Neural progenitor cell (in vitro differentiated cells): ENCODE measurements around the gene FKRP. TPM values are rescaled to one million over a fixed set of nuclear protein-coding genes. Genes with fewer than 3 reads are reported as not detected.

Source experiments
- DNase-seq: peaks from one replicate; pipeline ENCODE4 v3.0.0-alpha.2; 2016; ENCODE audit warnings: low spot score
- H2AFZ ChIP-seq: fragments of 200-600 bp; sonication (generic); replicated peaks from 2 replicates; pipeline ENCODE4 v1.6.1; 2016; ENCODE audit warnings: antibody characterized with exemption
- H3F3A ChIP-seq: fragments of 200-600 bp; sonication (generic); 2 replicates; pipeline ENCODE4 v1.6.1; 2016; ENCODE audit warnings: antibody characterized with exemption, low read depth
- H3K27ac ChIP-seq: fragments of 200-600 bp; sonication (generic); 2 replicates; pipeline ENCODE4 v1.5.1; 2016; ENCODE audit warnings: mild to moderate bottlenecking
- H3K27me3 ChIP-seq: fragments of 200-600 bp; sonication (generic); 2 replicates; pipeline ENCODE4 v1.6.1; 2016; ENCODE audit warnings: mild to moderate bottlenecking, moderate library complexity
- H3K36me3 ChIP-seq: fragments of 200-600 bp; sonication (generic); 2 replicates; pipeline ENCODE4 v1.5.1; 2016
- H3K4me1 ChIP-seq: fragments of 200-600 bp; sonication (generic); 2 replicates; pipeline ENCODE4 v1.6.1; 2016; ENCODE audit warnings: mixed run types
- H3K4me2 ChIP-seq: fragments of 200-600 bp; sonication (generic); 2 replicates; pipeline ENCODE4 v1.6.1; 2016
- H3K4me3 ChIP-seq: fragments of 200-600 bp; sonication (generic); 2 replicates; pipeline ENCODE4 v1.5.1; 2016
- H3K79me2 ChIP-seq: fragments of 200-600 bp; sonication (generic); 2 replicates; pipeline ENCODE4 v1.6.1; 2016; ENCODE audit warnings: low read depth
- H3K9ac ChIP-seq: fragments of 200-600 bp; sonication (generic); 2 replicates; pipeline ENCODE4 v1.6.1; 2016
- H3K9me3 ChIP-seq: fragments of 200-600 bp; sonication (generic); 2 replicates; pipeline ENCODE4 v1.5.1; 2016; ENCODE audit warnings: low read depth
- H4K20me1 ChIP-seq: fragments of 200-600 bp; sonication (generic); 2 replicates; pipeline ENCODE4 v1.6.1; 2016; ENCODE audit warnings: low read depth
- H3K27ac Mint-ChIP-seq: 3 replicates; pipeline ENCODE4 v1.8.0; 2021; ENCODE audit warnings: mixed read lengths
- H3K27me3 Mint-ChIP-seq: 2 replicates; pipeline ENCODE4 v1.8.0; 2022; ENCODE audit warnings: low read depth, mild to moderate bottlenecking, inconsistent platforms, moderate library complexity, mixed read lengths; ENCODE audit not compliant: insufficient read depth
- H3K36me3 Mint-ChIP-seq: 3 replicates; pipeline ENCODE4 v1.8.0; 2021; ENCODE audit warnings: mixed read lengths
- H3K4me1 Mint-ChIP-seq: 3 replicates; pipeline ENCODE4 v1.8.0; 2021; ENCODE audit warnings: mixed read lengths
- H3K4me3 Mint-ChIP-seq: 3 replicates; pipeline ENCODE4 v1.8.0; 2021; ENCODE audit warnings: mild to moderate bottlenecking, moderate library complexity, mixed read lengths
- H3K9me3 Mint-ChIP-seq: 3 replicates; pipeline ENCODE4 v1.8.0; 2020; ENCODE audit warnings: mixed read lengths
- EZH2 ChIP-seq: fragments of 200-600 bp; sonication (generic); IDR thresholded peaks from 2 replicates; pipeline ENCODE4 v1.6.1; 2017; ENCODE audit warnings: antibody characterized with exemption, mild to moderate bottlenecking, moderate library complexity
- EZH2phosphoT487 ChIP-seq: fragments of 200-600 bp; sonication (generic); IDR thresholded peaks from 2 replicates; pipeline ENCODE4 v1.6.1; 2017; ENCODE audit warnings: antibody characterized with exemption
- total RNA-seq: library from RNA; depleted of rRNA; stranded (reverse); fragments of >200 nt; gene quantifications from 2 replicates; pipeline ENCODE4 v1.2.3, GENCODE V29; 2015; ENCODE audit warnings: low replicate concordance
- TF ChIP-seq, protein P1 (sequence below): fragments of 200-600 bp; sonication (generic); IDR thresholded peaks from 2 replicates; pipeline ENCODE4 v1.5.1; 2017; ENCODE audit warnings: antibody characterized with exemption, mild to moderate bottlenecking

The FKRP gene
- total RNA-seq, 1 donor from 2014 or later = 18.6 TPM

DNA sequence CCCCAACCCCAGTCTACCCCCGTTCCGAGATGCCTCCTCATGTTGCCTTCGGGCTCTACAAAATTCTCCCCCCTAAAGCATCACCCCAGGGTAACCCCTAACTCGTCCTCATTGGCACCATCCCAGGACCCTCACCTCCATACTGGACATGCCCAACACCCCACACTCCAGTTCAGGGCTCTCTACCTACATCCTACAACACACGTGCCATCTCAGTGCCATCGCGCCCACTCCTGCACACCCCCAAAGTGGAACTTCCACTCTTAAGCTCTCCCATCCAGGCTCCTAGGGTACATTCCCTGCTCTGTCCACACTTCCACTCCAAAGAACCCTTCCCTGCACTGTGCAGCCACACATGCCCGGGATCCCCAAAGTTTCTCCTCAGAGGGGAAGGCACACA lies 827 bp upstream of the FKRP start:
- no peak for DNase-seq
- no peak overlapping the region for H2AFZ ChIP-seq

DNA sequence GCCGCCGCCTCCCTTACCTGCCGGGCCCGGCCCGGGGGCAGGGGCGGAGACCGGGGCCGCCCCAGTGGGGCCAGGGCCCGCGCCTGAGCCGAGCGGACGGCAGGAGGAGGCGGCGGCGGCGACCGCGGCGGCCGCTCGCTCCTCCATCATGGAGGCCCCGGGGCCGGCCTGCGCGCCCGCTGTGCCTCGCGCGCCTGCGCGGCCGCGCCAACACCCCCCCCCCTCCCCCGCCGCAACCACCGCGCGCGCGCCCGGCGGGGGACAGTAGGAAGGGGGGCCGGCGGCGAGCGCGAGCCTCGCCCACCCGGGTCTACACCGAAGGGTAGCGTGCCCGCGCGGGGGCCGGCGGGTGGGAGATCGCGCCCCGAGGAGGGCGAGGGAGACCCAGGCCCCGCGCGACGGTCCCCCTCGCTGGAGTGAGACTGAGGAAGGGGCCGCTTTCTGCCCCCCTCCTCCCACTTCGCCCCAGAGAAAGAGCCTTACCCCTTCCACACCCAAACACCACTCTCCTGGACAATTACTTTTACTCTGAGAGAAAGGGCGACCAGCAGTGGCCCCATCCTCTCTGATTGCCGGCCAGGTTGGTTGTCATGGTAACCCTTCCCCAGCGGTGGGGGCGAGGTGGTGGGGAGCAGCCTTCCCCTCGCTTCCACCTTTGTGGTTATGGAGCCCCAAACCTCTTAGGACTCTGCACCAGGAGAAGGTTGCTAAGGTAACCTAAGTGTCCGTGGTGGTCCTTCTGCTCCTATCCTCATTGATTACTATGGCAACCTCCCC lies 612 bp downstream of the FKRP start, which contains the start of gene STRN4:
Gene STRN4, minus strand, starts transcription at position 170 of the 777 bp plus-strand sequence. Its CDS starts 20 bp downstream, at position 150.
- peak within 1 kb of the TSS; percentile 99 for H2AFZ ChIP-seq
- peaks cover 10% of the 10 kb centered on the region for H3K4me1 ChIP-seq
- no peak within 1 kb of the TSS for H3K27ac ChIP-seq
- peak within 1 kb of the TSS; percentile 96 for H3K9ac ChIP-seq
- H3K4me3 ChIP-seq = peak within 1 kb of the TSS; percentile 100
- peak; percentile 88 for DNase-seq
- Mint-ChIP-seq H3K36me3 (peaks cover 12% of the 10 kb centered on the region), H3K27me3 (peaks cover 7% of the 10 kb centered on the region), H3K9me3 (no peaks in the 10 kb centered on the region), H3K27ac (peak within 1 kb of the TSS; percentile 92), H3K4me1 (peaks cover 46% of the 10 kb centered on the region), H3K4me3 (peak within 1 kb of the TSS; percentile 98)
- peaks cover 25% of the 10 kb centered on the region for H3F3A ChIP-seq
- no peak for TF ChIP-seq EZH2phosphoT487
- H3K79me2 ChIP-seq = peaks cover 68% of the 10 kb centered on the region
- peaks cover 40% of the 10 kb centered on the region for H4K20me1 ChIP-seq
- H3K9me3 ChIP-seq = no peaks in the 10 kb centered on the region
- peak within 1 kb of the TSS; percentile 92 for H3K4me2 ChIP-seq
- H3K36me3 ChIP-seq = peaks cover 3% of the 10 kb centered on the region
- H3K27me3 ChIP-seq = no peaks in the 10 kb centered on the region

More for the DNA sequence above, 827 bp upstream of the FKRP start:
- Histone ChIP-seq H3K4me2 (peak overlapping the region; percentile 92), H3K4me3 (peak overlapping the region; percentile 100), H3K9me3 (no peaks in the 10 kb centered on the region), H3K27me3 (no peaks in the 10 kb centered on the region), H3F3A (peaks cover 25% of the 10 kb centered on the region), H3K27ac (no peak overlapping the region), H3K79me2 (peaks cover 79% of the 10 kb centered on the region), H3K9ac (peak overlapping the region; percentile 96), H3K36me3 (peaks cover 3% of the 10 kb centered on the region), H3K4me1 (peaks cover 10% of the 10 kb centered on the region), H4K20me1 (peaks cover 55% of the 10 kb centered on the region)
- Mint-ChIP-seq H3K4me3 (peak overlapping the region; percentile 98), H3K27me3 (peaks cover 7% of the 10 kb centered on the region), H3K27ac (peak overlapping the region; percentile 92), H3K36me3 (peaks cover 8% of the 10 kb centered on the region), H3K9me3 (no peaks in the 10 kb centered on the region), H3K4me1 (peaks cover 46% of the 10 kb centered on the region)
- TF ChIP-seq EZH2phosphoT487 (no peak), EZH2 (no peak)
- TF ChIP-seq, protein P1, sequence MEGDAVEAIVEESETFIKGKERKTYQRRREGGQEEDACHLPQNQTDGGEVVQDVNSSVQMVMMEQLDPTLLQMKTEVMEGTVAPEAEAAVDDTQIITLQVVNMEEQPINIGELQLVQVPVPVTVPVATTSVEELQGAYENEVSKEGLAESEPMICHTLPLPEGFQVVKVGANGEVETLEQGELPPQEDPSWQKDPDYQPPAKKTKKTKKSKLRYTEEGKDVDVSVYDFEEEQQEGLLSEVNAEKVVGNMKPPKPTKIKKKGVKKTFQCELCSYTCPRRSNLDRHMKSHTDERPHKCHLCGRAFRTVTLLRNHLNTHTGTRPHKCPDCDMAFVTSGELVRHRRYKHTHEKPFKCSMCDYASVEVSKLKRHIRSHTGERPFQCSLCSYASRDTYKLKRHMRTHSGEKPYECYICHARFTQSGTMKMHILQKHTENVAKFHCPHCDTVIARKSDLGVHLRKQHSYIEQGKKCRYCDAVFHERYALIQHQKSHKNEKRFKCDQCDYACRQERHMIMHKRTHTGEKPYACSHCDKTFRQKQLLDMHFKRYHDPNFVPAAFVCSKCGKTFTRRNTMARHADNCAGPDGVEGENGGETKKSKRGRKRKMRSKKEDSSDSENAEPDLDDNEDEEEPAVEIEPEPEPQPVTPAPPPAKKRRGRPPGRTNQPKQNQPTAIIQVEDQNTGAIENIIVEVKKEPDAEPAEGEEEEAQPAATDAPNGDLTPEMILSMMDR = no peak

DNA sequence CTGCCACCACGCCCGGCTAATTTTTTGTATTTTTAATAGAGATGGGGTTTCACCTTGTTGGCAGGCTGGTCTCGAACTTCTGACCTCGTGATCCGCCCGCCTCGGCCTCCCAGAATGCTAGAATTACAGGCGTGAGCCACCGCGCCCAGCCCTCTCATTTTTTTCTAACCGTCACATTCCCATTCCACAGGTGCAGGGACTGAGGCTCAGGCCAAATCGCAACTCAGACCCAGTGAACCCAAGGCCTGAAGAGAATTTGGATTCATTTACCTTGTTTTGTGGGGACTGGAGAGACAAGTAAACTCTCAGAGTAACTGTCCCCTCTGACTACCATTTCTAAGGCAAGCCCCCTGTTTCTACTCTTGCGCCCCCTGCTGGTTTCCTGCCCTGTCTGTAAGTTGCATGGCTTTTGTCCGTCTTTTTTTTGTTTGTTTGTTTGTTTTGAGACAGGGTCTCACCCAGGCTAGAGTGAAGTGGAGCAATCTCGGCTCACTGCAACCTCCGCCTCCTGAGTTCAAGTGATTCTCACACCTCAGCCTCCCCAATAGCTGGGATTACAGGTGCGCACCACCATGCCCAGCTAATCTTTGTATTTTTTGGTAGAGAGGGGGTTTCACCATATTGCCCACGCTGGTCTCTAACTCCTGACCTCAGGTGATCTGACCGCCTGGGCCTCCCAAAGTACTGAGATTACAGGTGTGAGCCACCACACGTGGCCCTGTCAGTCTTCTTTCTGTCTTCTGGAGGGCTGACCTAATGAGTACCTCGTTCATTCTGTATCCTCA lies 2.7 kb downstream of the FKRP start:
- Histone ChIP-seq H3F3A (peaks cover 25% of the 10 kb centered on the region), H3K36me3 (peaks cover 3% of the 10 kb centered on the region), H3K27me3 (no peaks in the 10 kb centered on the region), H3K79me2 (peaks cover 47% of the 10 kb centered on the region), H3K27ac (no peak overlapping the region), H3K9ac (no peak overlapping the region), H3K4me3 (no peak overlapping the region), H2AFZ (no peak overlapping the region), H3K4me1 (peaks cover 10% of the 10 kb centered on the region), H3K9me3 (no peaks in the 10 kb centered on the region), H4K20me1 (peaks cover 22% of the 10 kb centered on the region), H3K4me2 (no peak overlapping the region)
- peak; percentile 87 for DNase-seq
- H3K27me3 Mint-ChIP-seq = peaks cover 4% of the 10 kb centered on the region
- no peak overlapping the region for H3K27ac Mint-ChIP-seq
- peak overlapping the region; percentile 67 for H3K4me3 Mint-ChIP-seq
- peaks cover 31% of the 10 kb centered on the region for H3K4me1 Mint-ChIP-seq
- no peaks in the 10 kb centered on the region for H3K9me3 Mint-ChIP-seq
- peaks cover 16% of the 10 kb centered on the region for H3K36me3 Mint-ChIP-seq
- no peak for TF ChIP-seq EZH2phosphoT487
- TF ChIP-seq, protein P1 = peak; percentile 78
